T-helper 22 cell (primary cell): ENCODE results near the gene CEP76.
A peak's percentile ranks its signal among the peaks of the same experiment; 100 is the strongest.
"Not testable (repeated sequence)": the region's sequence is repeated elsewhere in the genome, so short reads cannot be mapped to it uniquely, and the experiment has no call there.

Experiments
- DNase-seq: peaks from one replicate; pipeline ENCODE4 v3.0.0-alpha.2; 2020; ENCODE audit warnings: low read depth

The CEP76 gene

GRCh38 chr18:12703096-12703567 is 609 bp upstream of the CEP76 start:
- no peak for DNase-seq

GRCh38 chr18:12701161-12701560 is 1.4 kb downstream of the CEP76 start:
- DNase-seq: no peak

- DNase-seq: no peak
Measured at GRCh38 chr18:12699747-12700146, 2.8 kb downstream of the CEP76 start.

GRCh38 chr18:12694032-12694431 is 8.5 kb downstream of the CEP76 start:
- DNase-seq: no peak

GRCh38 chr18:12692206-12692605 is 10.3 kb downstream of the CEP76 start:
- no peak for DNase-seq

GRCh38 chr18:12689256-12689850 is 13.2 kb downstream of the CEP76 start:
- DNase-seq: no peak

- no peak for DNase-seq
Measured at GRCh38 chr18:12686100-12686499, 16.4 kb downstream of the CEP76 start.

GRCh38 chr18:12679183-12679786 is 23.2 kb downstream of the CEP76 start:
- DNase-seq: no peak

GRCh38 chr18:12668041-12668440 is 34.5 kb downstream of the CEP76 start:
- no peak for DNase-seq

GRCh38 chr18:12659904-12660605 is 42.5 kb downstream of the CEP76 start:
- no peak for DNase-seq

- peak; percentile 12 for DNase-seq
Measured at GRCh38 chr18:12658426-12659138, 43.9 kb downstream of the CEP76 start.

GRCh38 chr18:12657684-12658425 is 44.7 kb downstream of the CEP76 start, which contains the start of gene SPIRE1:
Gene SPIRE1, minus strand, starts transcription at chr18:12658107. Its CDS starts 241 bp downstream, at chr18:12657866.
- DNase-seq: peak; percentile 32

GRCh38 chr18:12656938-12657683 is 45.4 kb downstream of the CEP76 start:
- DNase-seq: no peak

GRCh38 chr18:12656605-12656937 is 46.0 kb downstream of the CEP76 start:
- DNase-seq: no peak

GRCh38 chr18:12654971-12655370 is 47.6 kb downstream of the CEP76 start:
- DNase-seq: no peak

- DNase-seq: no peak
Measured at GRCh38 chr18:12652861-12653401, 49.6 kb downstream of the CEP76 start.

GRCh38 chr18:12651651-12652050 is 50.9 kb downstream of the CEP76 start:
- no peak for DNase-seq

- no peak for DNase-seq
Measured at GRCh38 chr18:12647773-12648172, 54.8 kb downstream of the CEP76 start.

- no peak for DNase-seq
Measured at GRCh38 chr18:12645751-12646203, 56.7 kb downstream of the CEP76 start.

GRCh38 chr18:12645254-12645653 is 57.3 kb downstream of the CEP76 start:
- no peak for DNase-seq

- DNase-seq: not testable (repeated sequence)
Measured at GRCh38 chr18:12643756-12644155, 58.8 kb downstream of the CEP76 start.
